ENCODE data around the gene TIAM2. TPM values are rescaled to one million over a fixed set of nuclear protein-coding genes. Genes with fewer than 3 reads are reported as not detected.

TIAM2 gene
- total RNA-seq, 1 experiment from 2014 or later, result 9.1 TPM

- Histone ChIP-seq H3K4me1 (ENCODE audit: insufficient read depth, low read length, poor library complexity, severe bottlenecking) (peaks cover 4% of the 10 kb centered on the region), H3K36me3 (ENCODE audit: insufficient read depth, low read length, poor library complexity, severe bottlenecking) (no peaks in the 10 kb centered on the region), H3K4me3 (ENCODE audit: low read depth, low read length, poor library complexity, severe bottlenecking) (no peak overlapping the region), H3K27ac (ENCODE audit: low read depth, low read length, poor library complexity, severe bottlenecking) (no peak overlapping the region), H3K9me3 (ENCODE audit: low read depth, low read length, poor library complexity, severe bottlenecking) (no peaks in the 10 kb centered on the region), H3K27me3 (replicated peaks; ENCODE audit: insufficient read depth, low read depth, low read length, poor library complexity) (no peaks in the 10 kb centered on the region)
- POLR2A ChIA-PET (ENCODE audit: low non-redundant PET), result interaction anchor here (0.6 kb wide), 1 partner anchor 254 kb away, joined by 4 read pairs; no protein-coding TSS in a partner anchor
- intact Hi-C loops (cut with micrococcal nuclease; ENCODE audit: unreplicated experiment), result no loop called here
- DNase-seq (ENCODE audit: low spot score), result no peak
- TF ChIP-seq CTCF (conservative IDR thresholded peaks at IDR 0.05; ENCODE audit: low read depth, low read length), result no peak
- no peak for TF ChIP-seq EZH2 (IDR thresholded peaks at IDR 0.05; ENCODE audit: borderline replicate concordance, low read depth, low read length, poor library complexity, severe bottlenecking)
- CTCF ChIA-PET, result no interaction called here
- no TSS peak for BruUV-seq (replicated peaks)
Measured at GRCh38 chr6:155022721-155023120, 27.6 kb downstream of the TIAM2 start.

DNA sequence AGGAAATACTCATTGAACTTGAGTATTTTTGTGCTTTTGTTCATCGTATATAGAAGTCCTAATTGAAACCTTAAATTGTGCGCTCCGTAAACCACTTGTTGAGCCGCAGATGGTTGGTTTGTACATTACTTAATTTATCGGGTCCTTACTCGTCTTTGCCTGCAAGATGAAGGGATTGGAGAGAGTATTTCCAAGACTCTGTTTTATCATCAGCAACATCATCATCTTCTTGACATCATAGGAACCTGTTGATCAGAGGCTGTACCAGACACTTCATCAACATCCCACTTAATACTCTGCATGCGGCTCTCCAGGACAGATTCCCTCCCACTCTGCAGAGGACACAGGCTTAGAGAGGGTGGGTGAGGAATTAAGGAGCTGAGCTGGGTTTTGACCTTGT is 28.6 kb downstream of the TIAM2 start:
- CTCF ChIA-PET, result no interaction called here
- no peak for DNase-seq (ENCODE audit: low spot score)
- Histone ChIP-seq H3K4me3 (ENCODE audit: low read depth, low read length, poor library complexity, severe bottlenecking) (no peak overlapping the region), H3K27me3 (replicated peaks; ENCODE audit: insufficient read depth, low read depth, low read length, poor library complexity) (no peaks in the 10 kb centered on the region), H3K9me3 (ENCODE audit: low read depth, low read length, poor library complexity, severe bottlenecking) (no peaks in the 10 kb centered on the region), H3K36me3 (ENCODE audit: insufficient read depth, low read length, poor library complexity, severe bottlenecking) (no peaks in the 10 kb centered on the region), H3K4me1 (ENCODE audit: insufficient read depth, low read length, poor library complexity, severe bottlenecking) (peaks cover 4% of the 10 kb centered on the region), H3K27ac (ENCODE audit: low read depth, low read length, poor library complexity, severe bottlenecking) (no peak overlapping the region)
- POLR2A ChIA-PET (ENCODE audit: low non-redundant PET), result no interaction called here
- BruUV-seq (replicated peaks), result no TSS peak
- intact Hi-C loops (cut with micrococcal nuclease; ENCODE audit: unreplicated experiment), result no loop called here
- no peak for TF ChIP-seq EZH2 (IDR thresholded peaks at IDR 0.05; ENCODE audit: borderline replicate concordance, low read depth, low read length, poor library complexity, severe bottlenecking)
- TF ChIP-seq CTCF (conservative IDR thresholded peaks at IDR 0.05; ENCODE audit: low read depth, low read length), result no peak

DNA sequence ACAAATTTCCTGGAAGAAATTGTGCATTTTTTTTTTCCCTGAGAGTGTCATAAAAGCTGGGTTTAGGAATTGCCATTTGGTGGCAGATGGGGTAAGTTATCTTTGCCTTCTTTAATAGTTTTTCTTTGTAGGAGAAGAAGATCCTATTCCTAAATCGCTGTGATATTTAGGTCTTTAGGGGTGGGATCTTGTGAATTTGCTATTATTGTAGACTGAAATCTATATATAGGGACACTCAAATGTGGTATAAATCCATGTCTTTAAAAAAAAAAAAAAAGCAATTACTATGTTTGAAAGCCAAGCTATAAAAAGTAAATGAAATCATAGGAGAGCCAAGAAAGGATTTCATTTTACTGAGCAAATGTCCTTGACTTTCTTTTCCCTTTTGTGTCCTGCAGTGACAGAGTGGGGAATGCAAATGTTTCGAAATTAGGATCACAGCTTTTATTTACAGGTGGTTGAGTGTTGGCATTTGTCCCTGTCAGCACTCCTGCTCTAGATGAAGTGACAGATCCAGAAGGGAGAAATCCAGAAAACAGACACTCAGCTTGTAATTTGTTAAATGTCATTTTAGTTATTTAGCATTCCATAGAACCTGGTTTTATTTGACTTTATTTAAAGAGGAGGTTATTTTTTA is 29.4 kb downstream of the TIAM2 start:
- intact Hi-C loops (cut with micrococcal nuclease; ENCODE audit: unreplicated experiment), result no loop called here
- H3K9me3 ChIP-seq (ENCODE audit: low read depth, low read length, poor library complexity, severe bottlenecking), result no peaks in the 10 kb centered on the region
- no peak overlapping the region for H3K27ac ChIP-seq (ENCODE audit: low read depth, low read length, poor library complexity, severe bottlenecking)
- no peak for DNase-seq (ENCODE audit: low spot score)
- no peaks in the 10 kb centered on the region for H3K27me3 ChIP-seq (replicated peaks; ENCODE audit: insufficient read depth, low read depth, low read length, poor library complexity)
- TF ChIP-seq EZH2 (IDR thresholded peaks at IDR 0.05; ENCODE audit: borderline replicate concordance, low read depth, low read length, poor library complexity, severe bottlenecking) (no peak), CTCF (conservative IDR thresholded peaks at IDR 0.05; ENCODE audit: low read depth, low read length) (no peak)
- no peaks in the 10 kb centered on the region for H3K36me3 ChIP-seq (ENCODE audit: insufficient read depth, low read length, poor library complexity, severe bottlenecking)
- ChIA-PET POLR2A (ENCODE audit: low non-redundant PET) (no interaction called here), CTCF (interaction anchor here (0.6 kb wide), 1 partner anchor 349 kb away, joined by 3 read pairs; no protein-coding TSS in a partner anchor)
- no TSS peak for BruUV-seq (replicated peaks)
- H3K4me3 ChIP-seq (ENCODE audit: low read depth, low read length, poor library complexity, severe bottlenecking), result no peak overlapping the region
- peaks cover 4% of the 10 kb centered on the region for H3K4me1 ChIP-seq (ENCODE audit: insufficient read depth, low read length, poor library complexity, severe bottlenecking)

Measured in A673 (cell line).